GM19438 (cell line): ENCODE results near the gene C2orf15.
"Not testable (repeated sequence)": the region's sequence is repeated elsewhere in the genome, so short reads cannot be mapped to it uniquely, and the experiment has no call there.

Source experiments
- ATAC-seq: cut with Tn5 transposase; IDR thresholded peaks from one replicate; pipeline ENCODE4 v1.9.1; 2021; ENCODE audit warnings: low read depth; ENCODE audit not compliant: unreplicated experiment

C2orf15 gene

GRCh38 chr2:99159594-99159993 is 18.1 kb downstream of the C2orf15 start:
- no peak for ATAC-seq

GRCh38 chr2:99166218-99166617 is 24.7 kb downstream of the C2orf15 start:
- ATAC-seq, result no peak

GRCh38 chr2:99169534-99169933 is 28.0 kb downstream of the C2orf15 start:
- ATAC-seq, result no peak

GRCh38 chr2:99171377-99172140 is 30.1 kb downstream of the C2orf15 start:
- no peak for ATAC-seq

GRCh38 chr2:99180755-99181623 is 39.5 kb downstream of the C2orf15 start, which contains the start of the genes MITD1 and MRPL30:
Gene MITD1 (minus strand): TSS chr2:99181058. CDS start chr2:99180981, 77 bp downstream.
Gene MRPL30 (plus strand): TSS chr2:99181184. CDS start chr2:99186204, 5,020 bp downstream.
- ATAC-seq, result peak; percentile 93

GRCh38 chr2:99181624-99182000 is 40.1 kb downstream of the C2orf15 start:
- ATAC-seq, result no peak

GRCh38 chr2:99183025-99183424 is 41.5 kb downstream of the C2orf15 start:
- no peak for ATAC-seq

GRCh38 chr2:99184811-99185210 is 43.3 kb downstream of the C2orf15 start:
- ATAC-seq, result no peak

- no peak for ATAC-seq
Measured at GRCh38 chr2:99187011-99187410, 45.5 kb downstream of the C2orf15 start.

- no peak for ATAC-seq
Measured at GRCh38 chr2:99188357-99188756, 46.9 kb downstream of the C2orf15 start.

- no peak for ATAC-seq
Measured at GRCh38 chr2:99190548-99190947, 49.0 kb downstream of the C2orf15 start.

- not testable (repeated sequence) for ATAC-seq
Measured at GRCh38 chr2:99192364-99192763, 50.9 kb downstream of the C2orf15 start.

GRCh38 chr2:99198103-99198841 is 56.8 kb downstream of the C2orf15 start:
- no peak for ATAC-seq

GRCh38 chr2:99200076-99200800 is 58.7 kb downstream of the C2orf15 start:
- ATAC-seq, result no peak
